Erythroblast (primary cell): ENCODE results near the gene COBL.

Experiments used
- GATA1 ChIP-seq: IDR thresholded peaks from 2 replicates; pipeline ENCODE4 v1.6.1; 2011; ENCODE audit warnings: low read depth, mild to moderate bottlenecking, control low read depth, low read length, moderate library complexity
- POLR2A ChIP-seq: IDR thresholded peaks from 2 replicates; pipeline ENCODE4 v1.6.1; 2011; ENCODE audit warnings: mild to moderate bottlenecking, low read length

DNA sequence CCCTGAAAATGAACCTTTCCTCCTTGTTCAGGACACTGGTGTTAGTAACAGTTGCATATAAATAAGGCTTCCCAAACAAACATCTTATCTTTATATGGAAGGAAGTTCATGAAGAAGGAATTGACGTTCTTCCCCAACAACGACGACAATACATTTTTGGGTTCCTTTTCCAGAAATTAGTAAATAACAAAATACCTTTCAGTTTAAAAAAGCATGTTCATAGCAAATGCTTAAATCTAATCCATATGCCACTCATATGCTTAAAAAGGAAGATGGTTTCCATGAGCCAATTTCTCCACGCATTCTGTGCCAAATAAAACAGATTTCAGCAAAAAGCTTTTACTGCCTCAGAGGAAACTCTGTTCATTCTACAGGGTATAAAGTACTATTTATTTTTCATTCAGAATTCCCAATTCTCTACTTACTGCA is 182.6 kb downstream of the COBL start:
- TF ChIP-seq POLR2A (no peak), GATA1 (no peak)
